ENCODE measurements around the gene ENPP5. TPM values are rescaled to one million over a fixed set of nuclear protein-coding genes. Genes with fewer than 3 reads are reported as not detected.

ENPP5 gene
- total and polyA plus RNA-seq, 2 donors (not counting 1 experiment from before 2014, with no cell fraction given) = 0.13 to 1.0 TPM

GRCh38 chr6:46113370-46113769, 57.4 kb downstream of the ENPP5 start:
- Mint-ChIP-seq H3K4me3 (no peak overlapping the region), H3K27me3 (no peaks in the 10 kb centered on the region), H3K4me1 (peaks cover 13% of the 10 kb centered on the region), H3K9me3 (ENCODE audit: insufficient read depth) (no peaks in the 10 kb centered on the region), H3K27ac (no peak overlapping the region)
- no peaks in the 10 kb centered on the region for H3K79me2 ChIP-seq (ENCODE audit: control insufficient read depth, insufficient read depth, low read length)
- H3K9me3 ChIP-seq (ENCODE audit: control extremely low read depth in 1 of 3, control insufficient read depth in 2 of 3, insufficient read depth in 1 of 3, low read length in 2 of 3) = peaks cover 0 to 1% (median 0%) of the 10 kb centered on the region in 3 donors
- no peak overlapping the region for H3K9ac ChIP-seq (ENCODE audit: low read length)
- ChIA-PET CTCF (no interaction called here), POLR2A (no interaction called here)
- no peak overlapping the region for H3K4me3 ChIP-seq (ENCODE audit: control extremely low read depth in 1 of 5, extremely low read depth in 1 of 5, insufficient read depth in 1 of 5, low read depth in 2 of 5, low read length in 4 of 5)
- WGBS (ENCODE audit: insufficient coverage) = 100% methylated on average over 1 of the region's 1 CpG
- H2AFZ ChIP-seq (ENCODE audit: insufficient read depth, low read depth, low read length, poor library complexity, severe bottlenecking) = no peak overlapping the region
- ATAC-seq (ENCODE audit: low read depth) = no peak
- no peak for TF ChIP-seq CTCF (IDR thresholded peaks at IDR 0.05)
- TF ChIP-seq EZH2 (IDR thresholded peaks at IDR 0.05; ENCODE audit: borderline replicate concordance, insufficient read depth, low read depth, low read length, poor library complexity, severe bottlenecking) = no peak
- no peak for DNase-seq
- H3K4me1 ChIP-seq (ENCODE audit: control insufficient read depth in 2 of 2, insufficient read depth in 2 of 2, low read length in 2 of 2) = no peaks in the 10 kb centered on the region
- intact Hi-C loops (cut with micrococcal nuclease) = no loop called here
- H3K4me2 ChIP-seq (replicated peaks; ENCODE audit: low read depth, low read length, poor library complexity, severe bottlenecking) = no peak overlapping the region
- no peak overlapping the region for H3K27ac ChIP-seq (ENCODE audit: low read length in 2 of 2)
- no peaks in the 10 kb centered on the region for H3K36me3 ChIP-seq (replicated peaks in 1 of 2; ENCODE audit: control extremely low read depth in 1 of 2, control insufficient read depth in 1 of 2, extremely low read depth in 1 of 2, insufficient read depth in 2 of 2, low read length in 1 of 2)
- H4K20me1 ChIP-seq (ENCODE audit: control insufficient read depth, insufficient read depth, low read length, poor library complexity, severe bottlenecking) = no peaks in the 10 kb centered on the region
- no peaks in the 10 kb centered on the region for H3K27me3 ChIP-seq (replicated peaks in 1 of 4; ENCODE audit: control extremely low read depth in 1 of 4, control insufficient read depth in 3 of 4, insufficient read depth in 4 of 4, low read length in 3 of 4)

Other genes with a start within 250 kb of the ENPP5 start
- 0.80 and 0.96 TPM in 2 replicates for gene CLIC5, start 155.1 kb downstream of the ENPP5 start, total RNA-seq
- gene CLIC5, start 155.1 kb downstream of the ENPP5 start, polyA plus RNA-seq = 0.37 and 0.97 TPM in 2 replicates
- 10.0 and 10.1 TPM in 2 replicates for gene ENPP4, start 41.0 kb downstream of the ENPP5 start, total RNA-seq
- 2.9 and 3.3 TPM in 2 replicates for gene ENPP4, start 41.0 kb downstream of the ENPP5 start, polyA plus RNA-seq

Data from B cell (primary cell).